HG03342 (cell line): ENCODE results near the gene AVPR2.
A peak's percentile ranks its signal among the peaks of the same experiment; 100 is the strongest.

ENCODE experiments used
- ATAC-seq: cut with Tn5 transposase; IDR thresholded peaks from one replicate; pipeline ENCODE4 v1.9.1; 2021; ENCODE audit warnings: mild to moderate bottlenecking, moderate library complexity; ENCODE audit not compliant: unreplicated experiment

AVPR2 gene

DNA sequence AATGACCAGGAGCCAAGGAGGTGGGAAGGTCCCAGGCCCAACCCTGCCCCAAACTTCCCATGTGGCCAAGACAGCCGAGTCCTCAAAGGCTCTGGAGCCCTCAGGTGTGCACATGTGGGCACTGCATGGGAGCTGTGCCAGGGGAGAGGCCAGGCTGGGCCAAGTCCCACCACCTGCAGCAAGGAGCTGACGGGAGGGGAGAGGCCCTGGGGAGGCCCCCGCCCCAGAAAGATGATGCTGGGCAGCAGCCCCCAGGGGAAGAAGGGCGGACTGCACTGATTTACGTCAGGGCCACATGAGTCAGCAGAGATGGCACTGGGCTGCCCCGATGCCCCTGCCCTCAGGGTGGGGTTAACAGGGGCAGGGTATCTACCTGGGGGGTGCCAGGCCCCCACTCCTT lies 19.9 kb upstream of the AVPR2 start:
- no peak for ATAC-seq

DNA sequence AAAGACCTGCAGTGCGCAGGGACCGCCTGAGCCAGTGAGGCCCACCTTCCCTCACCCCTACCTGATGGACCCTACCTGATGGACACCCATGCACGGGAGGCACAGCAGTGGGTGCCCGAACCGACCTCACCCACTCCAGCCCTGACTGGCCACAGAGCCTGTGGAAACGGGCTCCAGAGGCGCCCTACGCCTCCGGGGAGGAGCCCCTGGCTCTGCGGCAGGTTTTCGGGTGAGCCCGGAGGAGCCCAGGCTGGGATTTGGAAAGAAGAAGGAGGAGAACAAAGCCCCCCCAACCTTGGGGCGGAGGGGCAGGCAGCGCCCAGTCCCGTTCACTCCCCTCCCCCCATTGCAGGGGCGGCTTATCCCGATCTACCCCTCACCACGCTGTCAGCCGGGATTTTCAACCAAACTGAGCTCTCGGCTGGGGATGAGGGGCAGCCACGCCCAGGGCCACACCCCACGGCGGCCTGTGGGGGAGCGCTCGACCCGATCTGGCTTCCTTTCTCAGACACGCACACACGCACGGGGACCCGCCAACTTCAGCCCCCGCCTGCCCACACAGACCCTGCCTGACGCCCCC lies 19.2 kb upstream of the AVPR2 start:
- no peak for ATAC-seq

- no peak for ATAC-seq
These were observed 18.2 kb upstream of the AVPR2 start, which contains the start of gene L1CAM for GRCh38 chrX:153885968-153886903. L1CAM (minus strand) TSS chrX:153886173; CDS start chrX:153875836, 10,337 bp downstream.

DNA sequence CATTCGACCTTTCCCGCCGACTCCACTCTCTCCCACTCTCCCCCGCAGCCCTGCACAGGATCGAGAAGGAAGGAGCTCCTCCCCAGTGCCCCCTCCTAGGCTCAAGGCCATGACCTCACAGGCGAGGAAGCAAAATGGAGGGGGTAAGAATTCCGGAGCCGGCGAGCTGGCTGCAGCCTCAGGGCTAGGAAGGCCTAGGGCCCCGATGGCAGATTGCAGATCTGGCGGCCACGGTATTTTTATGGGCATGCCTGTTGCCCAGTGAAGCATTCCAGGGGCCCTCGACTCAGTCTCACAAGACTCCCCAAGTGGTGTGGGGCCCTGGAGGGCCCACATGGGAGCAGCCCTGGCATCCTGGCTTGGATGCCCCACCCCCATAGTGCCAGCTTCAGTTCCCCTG lies 17.6 kb upstream of the AVPR2 start:
- ATAC-seq, result no peak

GRCh38 chrX:153887385-153887784 lies 17.1 kb upstream of the AVPR2 start:
- ATAC-seq, result no peak

DNA sequence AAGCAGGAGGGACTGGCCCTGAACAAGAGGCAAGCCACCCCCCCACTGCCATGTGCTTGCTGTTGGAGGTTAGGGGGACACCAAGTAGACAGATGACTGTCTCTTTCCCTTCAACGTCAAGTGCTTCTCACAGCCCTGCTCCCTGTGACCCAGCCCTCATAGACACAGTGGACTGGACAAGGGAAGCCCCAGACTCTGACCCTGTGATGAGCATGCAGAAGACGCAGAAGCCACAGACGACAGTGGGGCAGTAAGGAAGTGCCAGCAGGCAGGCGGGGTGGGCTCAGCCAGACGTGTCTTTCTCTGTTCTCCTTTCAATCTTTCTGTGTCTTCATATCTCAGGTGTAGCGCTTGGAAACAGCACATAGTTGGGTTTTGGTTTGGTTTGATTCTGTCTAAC lies 16.1 kb upstream of the AVPR2 start:
- peak; percentile 59 for ATAC-seq

DNA sequence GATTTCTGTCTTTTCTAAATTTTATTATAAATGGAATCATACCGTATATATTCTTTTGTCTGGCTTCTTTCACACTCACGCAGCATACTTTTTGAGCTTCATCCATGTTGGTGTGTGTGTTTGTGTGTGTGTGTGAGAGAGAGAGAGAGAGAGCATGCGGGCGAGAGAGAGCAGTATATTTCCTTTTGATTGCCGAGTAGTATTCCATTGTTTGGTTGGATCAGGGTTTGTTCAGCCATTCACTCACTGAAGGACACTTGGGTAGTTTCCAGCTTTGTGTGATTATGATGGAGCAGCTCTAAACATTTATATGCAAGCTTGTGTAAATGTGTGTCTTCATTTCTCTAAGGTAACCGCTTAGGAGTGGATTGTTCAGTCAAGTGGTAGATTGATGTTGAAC lies 15.3 kb upstream of the AVPR2 start:
- no peak for ATAC-seq

- ATAC-seq, result no peak
These were observed 6.6 kb upstream of the AVPR2 start for GRCh38 chrX:153897899-153898298.

DNA sequence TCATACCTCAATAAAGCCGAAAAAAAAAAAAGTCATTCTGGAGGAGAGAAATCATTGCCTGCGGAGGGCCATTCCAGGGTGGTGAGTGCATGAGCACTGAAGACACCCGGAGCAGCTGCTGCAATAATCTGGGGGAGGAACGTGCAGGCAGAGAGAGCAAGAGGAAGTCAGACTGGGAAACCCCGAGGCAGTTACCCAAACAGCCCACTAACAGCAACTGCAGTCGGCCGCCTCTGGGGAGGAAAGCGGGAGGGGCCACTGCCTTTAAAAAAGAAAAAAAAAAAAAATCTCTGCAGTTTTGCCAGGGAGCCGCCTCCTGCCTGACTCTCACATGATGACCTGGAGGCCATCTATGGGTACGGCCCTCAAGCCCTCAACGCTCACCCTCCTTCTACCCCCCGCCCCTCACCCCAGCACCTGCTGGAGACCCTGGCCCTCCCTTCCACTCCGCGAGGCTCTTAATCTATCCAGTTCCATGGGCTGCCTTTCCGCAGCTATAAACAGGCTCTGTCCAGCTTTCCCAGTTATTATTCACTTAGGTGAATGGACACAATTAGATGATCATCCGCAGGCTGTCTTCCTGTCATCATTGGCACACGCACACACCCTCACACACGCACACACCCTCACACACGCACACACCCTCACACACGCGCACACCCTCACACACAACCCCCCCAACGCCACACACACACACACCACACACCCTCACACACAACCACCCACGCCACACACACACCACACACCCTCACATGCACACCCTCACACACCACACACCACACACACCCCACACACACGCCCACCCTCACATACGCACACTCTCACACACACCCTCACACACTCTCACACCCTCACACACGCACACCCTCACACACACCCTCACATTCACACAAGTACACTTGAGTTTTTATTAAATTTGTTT lies 3.4 kb upstream of the AVPR2 start:
- peak; percentile 79 for ATAC-seq

DNA sequence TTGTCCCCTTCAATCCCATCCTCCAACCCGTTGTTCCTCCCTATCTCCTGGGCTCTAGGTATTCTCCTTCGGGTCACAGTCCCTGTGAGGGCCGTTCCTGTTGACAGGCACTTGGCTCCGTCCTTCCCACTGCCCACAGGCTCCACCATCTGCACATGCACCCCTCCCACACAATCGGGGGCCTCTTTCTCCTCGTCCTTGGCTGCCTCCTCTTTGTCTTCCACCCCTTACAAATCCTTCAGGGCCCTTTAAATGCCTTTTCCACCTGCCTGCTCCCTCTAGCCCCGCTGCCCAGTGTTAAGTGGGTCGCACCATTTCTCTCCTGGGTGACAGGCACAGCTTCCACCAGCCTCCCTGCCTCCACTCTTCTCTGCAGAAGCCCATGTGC lies 2.7 kb upstream of the AVPR2 start:
- ATAC-seq, result no peak

DNA sequence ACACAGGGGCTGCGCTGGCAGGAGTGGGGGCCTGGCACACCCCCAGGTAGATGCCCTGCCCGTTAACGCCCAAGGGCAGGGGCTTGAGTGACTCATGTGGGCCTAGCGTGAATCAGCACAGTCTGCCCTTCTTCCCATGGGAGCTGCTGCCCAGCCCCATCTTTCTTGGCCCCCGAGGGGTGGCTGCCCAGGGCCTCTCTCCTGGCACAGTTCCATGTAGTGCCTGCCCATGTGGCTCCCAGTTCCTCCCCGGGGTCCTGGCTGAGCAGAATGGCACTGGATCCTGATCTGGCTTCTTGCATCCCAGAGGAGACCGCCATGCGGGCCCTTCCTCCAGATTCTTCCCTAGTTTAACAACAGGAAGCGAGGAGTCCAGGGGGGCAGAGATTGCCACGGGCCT lies 2.1 kb upstream of the AVPR2 start:
- no peak for ATAC-seq

GRCh38 chrX:153903238-153903980 lies 1.1 kb upstream of the AVPR2 start:
- no peak for ATAC-seq

GRCh38 chrX:153905481-153906095 lies 1.1 kb downstream of the AVPR2 start:
- no peak for ATAC-seq

DNA sequence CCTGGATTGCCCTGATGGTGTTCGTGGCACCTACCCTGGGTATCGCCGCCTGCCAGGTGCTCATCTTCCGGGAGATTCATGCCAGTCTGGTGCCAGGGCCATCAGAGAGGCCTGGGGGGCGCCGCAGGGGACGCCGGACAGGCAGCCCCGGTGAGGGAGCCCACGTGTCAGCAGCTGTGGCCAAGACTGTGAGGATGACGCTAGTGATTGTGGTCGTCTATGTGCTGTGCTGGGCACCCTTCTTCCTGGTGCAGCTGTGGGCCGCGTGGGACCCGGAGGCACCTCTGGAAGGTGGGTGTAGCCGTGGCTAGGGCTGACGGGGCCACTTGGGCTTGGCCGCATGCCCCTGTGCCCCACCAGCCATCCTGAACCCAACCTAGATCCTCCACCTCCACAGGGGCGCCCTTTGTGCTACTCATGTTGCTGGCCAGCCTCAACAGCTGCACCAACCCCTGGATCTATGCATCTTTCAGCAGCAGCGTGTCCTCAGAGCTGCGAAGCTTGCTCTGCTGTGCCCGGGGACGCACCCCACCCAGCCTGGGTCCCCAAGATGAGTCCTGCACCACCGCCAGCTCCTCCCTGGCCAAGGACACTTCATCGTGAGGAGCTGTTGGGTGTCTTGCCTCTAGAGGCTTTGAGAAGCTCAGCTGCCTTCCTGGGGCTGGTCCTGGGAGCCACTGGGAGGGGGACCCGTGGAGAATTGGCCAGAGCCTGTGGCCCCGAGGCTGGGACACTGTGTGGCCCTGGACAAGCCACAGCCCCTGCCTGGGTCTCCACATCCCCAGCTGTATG lies 1.8 kb downstream of the AVPR2 start:
- ATAC-seq, result no peak

DNA sequence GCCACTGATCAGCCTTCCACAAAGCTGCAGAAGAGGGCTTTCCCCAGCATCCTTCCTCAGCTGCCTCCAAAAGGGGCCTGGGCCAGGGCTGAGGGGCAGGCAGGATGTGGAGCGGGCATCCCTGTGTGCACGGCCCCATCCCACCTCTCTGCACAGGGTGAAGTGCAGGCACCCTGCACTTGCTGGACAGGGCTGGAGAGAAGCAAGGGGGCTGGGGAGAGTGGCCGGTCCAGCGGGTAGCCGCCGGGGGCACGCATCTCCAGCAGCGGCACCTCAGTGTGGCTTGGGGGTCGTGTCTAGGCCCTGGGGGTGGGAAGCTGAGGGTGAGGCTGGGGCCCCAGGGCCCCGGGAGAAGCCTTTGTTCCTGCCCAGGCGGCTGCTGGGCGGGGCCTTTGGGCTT lies 3.0 kb downstream of the AVPR2 start:
- no peak for ATAC-seq

GRCh38 chrX:153908219-153908860 lies 3.9 kb downstream of the AVPR2 start:
- no peak for ATAC-seq

- peak; percentile 52 for ATAC-seq
These were observed 4.8 kb downstream of the AVPR2 start for GRCh38 chrX:153909024-153909979.

GRCh38 chrX:153909980-153910360 lies 5.5 kb downstream of the AVPR2 start:
- no peak for ATAC-seq
